ENCODE results near the gene PNMA1. TPM values are rescaled to one million over a fixed set of nuclear protein-coding genes. Genes with fewer than 3 reads are reported as not detected.
A peak's percentile ranks its signal among the peaks of the same experiment; 100 is the strongest.

The PNMA1 gene, protein sequence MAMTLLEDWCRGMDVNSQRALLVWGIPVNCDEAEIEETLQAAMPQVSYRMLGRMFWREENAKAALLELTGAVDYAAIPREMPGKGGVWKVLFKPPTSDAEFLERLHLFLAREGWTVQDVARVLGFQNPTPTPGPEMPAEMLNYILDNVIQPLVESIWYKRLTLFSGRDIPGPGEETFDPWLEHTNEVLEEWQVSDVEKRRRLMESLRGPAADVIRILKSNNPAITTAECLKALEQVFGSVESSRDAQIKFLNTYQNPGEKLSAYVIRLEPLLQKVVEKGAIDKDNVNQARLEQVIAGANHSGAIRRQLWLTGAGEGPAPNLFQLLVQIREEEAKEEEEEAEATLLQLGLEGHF
- total RNA-seq = 72.0 to 85.2 TPM (median 72.1 TPM) in 3 replicates
- long read RNA-seq, transcript PNMA1-201 (1 exons, 2,590 nt) = major isoform, 215 of 215 reads
- long read RNA-seq, partial matches to known transcripts = 0 of 215 reads
- long read RNA-seq, other reads (novel, unspliced or antisense) = 0 of 215 reads

DNA sequence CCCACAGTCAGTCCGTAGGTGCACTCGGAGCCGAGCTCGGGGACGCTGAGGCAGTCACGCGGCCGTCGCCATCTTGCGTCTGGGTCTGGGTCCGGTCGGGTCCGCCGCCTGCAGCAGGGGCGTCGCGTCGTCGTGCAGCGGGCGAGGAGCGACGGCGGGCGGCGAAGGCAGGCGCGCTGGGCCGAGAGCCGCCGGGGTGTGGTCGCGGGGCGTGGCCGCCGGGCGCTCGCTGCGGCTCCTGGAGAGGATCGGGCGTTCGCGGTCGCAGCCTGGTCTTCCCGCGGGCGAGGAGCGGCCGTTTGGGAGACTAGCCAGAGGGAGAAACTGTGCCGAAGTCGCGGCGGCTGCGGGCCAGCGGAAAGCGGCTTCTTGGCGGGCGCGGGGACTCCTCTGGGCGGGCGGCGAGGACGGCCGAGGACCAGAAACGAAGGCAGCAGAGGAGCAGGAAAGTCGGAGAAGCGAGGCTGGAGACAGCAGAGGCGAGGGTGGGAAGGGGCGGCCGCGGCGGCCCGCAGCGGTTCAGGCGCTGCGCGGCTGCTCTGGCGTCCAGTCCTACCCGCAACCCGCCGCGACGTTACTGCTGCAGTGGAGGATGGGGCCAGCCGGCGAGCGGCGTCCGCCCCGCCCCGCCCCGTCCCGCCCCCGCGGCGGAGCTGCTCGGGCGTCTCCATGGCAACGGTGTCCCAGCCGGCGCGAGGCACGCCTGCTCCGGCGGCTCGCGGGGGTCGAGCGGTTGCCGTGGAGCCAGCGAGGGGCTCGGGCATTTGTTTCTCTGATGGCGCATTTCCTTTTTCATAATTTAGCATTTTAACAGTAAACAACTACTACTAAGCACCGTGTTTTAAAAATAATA is at the start of gene PNMA1:
TSS of gene PNMA1 (minus strand) at position 582 of the 853 bp plus-strand sequence. CDS start 745 bp downstream, outside the sequence.
- peak within 1 kb of the TSS; percentile 98 for H3K27ac Mint-ChIP-seq (ENCODE audit: unreplicated experiment)
- peak within 1 kb of the TSS; percentile 94 for H3K4me3 Mint-ChIP-seq (ENCODE audit: unreplicated experiment)
- no peaks in the 10 kb centered on the region for H3K9me3 Mint-ChIP-seq (ENCODE audit: low read depth)
- TF ChIP-seq, protein P1, sequence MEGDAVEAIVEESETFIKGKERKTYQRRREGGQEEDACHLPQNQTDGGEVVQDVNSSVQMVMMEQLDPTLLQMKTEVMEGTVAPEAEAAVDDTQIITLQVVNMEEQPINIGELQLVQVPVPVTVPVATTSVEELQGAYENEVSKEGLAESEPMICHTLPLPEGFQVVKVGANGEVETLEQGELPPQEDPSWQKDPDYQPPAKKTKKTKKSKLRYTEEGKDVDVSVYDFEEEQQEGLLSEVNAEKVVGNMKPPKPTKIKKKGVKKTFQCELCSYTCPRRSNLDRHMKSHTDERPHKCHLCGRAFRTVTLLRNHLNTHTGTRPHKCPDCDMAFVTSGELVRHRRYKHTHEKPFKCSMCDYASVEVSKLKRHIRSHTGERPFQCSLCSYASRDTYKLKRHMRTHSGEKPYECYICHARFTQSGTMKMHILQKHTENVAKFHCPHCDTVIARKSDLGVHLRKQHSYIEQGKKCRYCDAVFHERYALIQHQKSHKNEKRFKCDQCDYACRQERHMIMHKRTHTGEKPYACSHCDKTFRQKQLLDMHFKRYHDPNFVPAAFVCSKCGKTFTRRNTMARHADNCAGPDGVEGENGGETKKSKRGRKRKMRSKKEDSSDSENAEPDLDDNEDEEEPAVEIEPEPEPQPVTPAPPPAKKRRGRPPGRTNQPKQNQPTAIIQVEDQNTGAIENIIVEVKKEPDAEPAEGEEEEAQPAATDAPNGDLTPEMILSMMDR (IDR thresholded peaks at IDR 0.05) = peak; percentile 18
- no peaks in the 10 kb centered on the region for H3K27me3 Mint-ChIP-seq (ENCODE audit: low read depth)
- H3K4me1 Mint-ChIP-seq (ENCODE audit: low read depth) = peaks cover 44% of the 10 kb centered on the region
- peaks cover 10% of the 10 kb centered on the region for H3K36me3 Mint-ChIP-seq (ENCODE audit: low read depth)
- no peak for DNase-seq (ENCODE audit: low spot score)

DNA sequence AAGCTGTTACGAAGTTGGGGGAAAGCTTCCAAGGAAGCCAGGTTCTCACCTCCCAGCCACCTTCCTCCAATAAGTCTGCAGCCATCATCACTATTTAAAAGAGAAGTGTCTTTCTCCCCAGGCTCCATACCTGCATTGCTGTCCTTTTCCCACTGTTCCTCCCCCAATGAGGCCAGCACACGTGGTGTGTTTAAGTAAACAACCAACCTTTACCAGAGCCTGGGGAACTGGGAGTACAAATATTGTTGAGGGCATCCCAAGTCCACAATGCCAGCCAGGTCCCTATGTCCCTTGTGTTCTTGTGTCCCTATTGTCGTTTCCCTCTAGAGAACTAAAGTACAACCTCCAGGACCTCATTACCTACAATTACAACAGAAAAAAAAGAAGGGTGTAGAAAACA is 49.2 kb upstream of the PNMA1 start:
- peaks cover 48% of the 10 kb centered on the region for H3K4me1 Mint-ChIP-seq (ENCODE audit: low read depth)
- DNase-seq (ENCODE audit: low spot score) = no peak
- H3K27me3 Mint-ChIP-seq (ENCODE audit: low read depth) = no peaks in the 10 kb centered on the region
- H3K27ac Mint-ChIP-seq (ENCODE audit: unreplicated experiment) = peak overlapping the region; percentile 22
- H3K4me3 Mint-ChIP-seq (ENCODE audit: unreplicated experiment) = no peak overlapping the region
- no peaks in the 10 kb centered on the region for H3K9me3 Mint-ChIP-seq (ENCODE audit: low read depth)
- TF ChIP-seq, protein P1 (IDR thresholded peaks at IDR 0.05) = no peak
- no peaks in the 10 kb centered on the region for H3K36me3 Mint-ChIP-seq (ENCODE audit: low read depth)

DNA sequence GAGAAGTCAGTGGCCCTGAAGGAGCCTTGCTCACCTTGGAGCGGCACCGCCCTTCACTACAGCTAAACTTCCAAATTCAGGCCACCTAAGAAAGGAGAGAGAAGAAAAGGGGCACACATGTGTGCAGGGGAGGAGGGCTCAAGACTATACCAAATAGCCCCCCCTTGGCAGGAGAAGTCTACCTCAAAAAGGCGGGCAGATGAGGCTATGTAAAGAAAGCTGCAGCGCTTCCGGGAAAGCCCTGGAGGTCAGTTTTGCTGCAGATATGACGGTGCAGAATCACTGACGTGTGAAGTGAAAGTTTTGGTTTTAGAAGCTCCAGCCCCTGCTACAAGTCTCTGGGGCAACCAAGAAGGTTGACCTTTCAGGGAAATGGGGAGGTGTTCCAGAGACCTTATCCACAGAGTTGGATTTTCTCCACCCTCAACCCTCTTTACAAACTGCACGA is 48.2 kb upstream of the PNMA1 start:
- H3K27me3 Mint-ChIP-seq (ENCODE audit: low read depth) = no peaks in the 10 kb centered on the region
- H3K27ac Mint-ChIP-seq (ENCODE audit: unreplicated experiment) = no peak overlapping the region
- no peaks in the 10 kb centered on the region for H3K9me3 Mint-ChIP-seq (ENCODE audit: low read depth)
- H3K4me3 Mint-ChIP-seq (ENCODE audit: unreplicated experiment) = no peak overlapping the region
- no peak for DNase-seq (ENCODE audit: low spot score)
- no peaks in the 10 kb centered on the region for H3K36me3 Mint-ChIP-seq (ENCODE audit: low read depth)
- peaks cover 58% of the 10 kb centered on the region for H3K4me1 Mint-ChIP-seq (ENCODE audit: low read depth)
- TF ChIP-seq, protein P1 (IDR thresholded peaks at IDR 0.05) = no peak

DNA sequence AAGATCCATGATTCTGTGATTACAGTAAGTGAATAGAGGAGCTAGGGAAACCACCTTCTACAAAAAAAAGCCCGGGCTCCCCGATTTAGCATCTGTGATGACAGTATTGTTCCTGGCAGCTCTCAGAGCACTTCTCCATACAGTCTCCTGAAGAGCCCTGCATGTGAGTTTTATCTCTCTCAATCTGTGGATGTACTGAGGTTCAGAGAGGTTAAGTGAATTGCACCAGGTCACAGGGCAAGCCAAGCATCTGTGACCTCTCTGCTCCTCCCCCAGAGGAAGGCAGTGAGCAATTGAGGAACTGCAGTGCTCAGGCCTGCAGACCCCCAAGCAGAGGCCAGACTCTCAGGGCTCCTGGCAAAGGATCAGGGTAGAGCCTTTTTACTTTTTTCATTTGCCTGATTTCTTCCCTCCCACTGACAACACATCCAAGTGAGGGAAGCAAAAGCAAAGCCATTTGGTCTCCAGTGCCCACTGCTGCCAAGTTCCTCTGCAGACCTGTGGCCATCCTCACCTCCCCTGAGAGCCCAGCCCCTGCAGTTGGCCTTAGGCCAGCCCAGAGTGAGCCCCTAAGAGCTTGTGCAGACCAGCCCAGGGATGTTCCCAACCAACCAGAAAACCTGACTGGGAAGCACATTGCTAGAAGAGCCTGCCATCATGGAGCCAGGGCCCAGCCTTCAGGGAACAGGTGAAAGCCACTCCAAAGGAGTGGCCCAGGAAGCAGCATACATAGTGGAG is 47.6 kb upstream of the PNMA1 start:
- H3K27ac Mint-ChIP-seq (ENCODE audit: unreplicated experiment) = peak overlapping the region; percentile 27
- H3K9me3 Mint-ChIP-seq (ENCODE audit: low read depth) = no peaks in the 10 kb centered on the region
- no peaks in the 10 kb centered on the region for H3K27me3 Mint-ChIP-seq (ENCODE audit: low read depth)
- no peak overlapping the region for H3K4me3 Mint-ChIP-seq (ENCODE audit: unreplicated experiment)
- DNase-seq (ENCODE audit: low spot score) = no peak
- H3K36me3 Mint-ChIP-seq (ENCODE audit: low read depth) = no peaks in the 10 kb centered on the region
- peaks cover 64% of the 10 kb centered on the region for H3K4me1 Mint-ChIP-seq (ENCODE audit: low read depth)
- TF ChIP-seq, protein P1 (IDR thresholded peaks at IDR 0.05) = no peak

All from chondrocyte (in vitro differentiated cells).